HepG2 (cell line): ENCODE measurements around the gene MBD3. TPM values are rescaled to one million over a fixed set of nuclear protein-coding genes. Genes with fewer than 3 reads are reported as not detected.
A peak's percentile ranks its signal among the peaks of the same experiment; 100 is the strongest.

ENCODE experiments used
- ARNT ChIP-seq: fragments of 450-650 bp; IDR thresholded peaks from 2 replicates; pipeline ENCODE4 v1.6.1; 2017
- CTCF ChIP-seq: sonication (generic); formaldehyde crosslinking; IDR thresholded peaks from 2 replicates; pipeline ENCODE4 v1.5.0; 2020; ENCODE audit warnings: mild to moderate bottlenecking, missing genetic modification reagents, moderate library complexity
- HOXA9 ChIP-seq: sonication (generic); formaldehyde crosslinking; IDR thresholded peaks from 2 replicates; pipeline ENCODE4 v1.8.1; 2022; ENCODE audit warnings: missing genetic modification reagents, mild to moderate bottlenecking, moderate library complexity, borderline replicate concordance
- JDP2 ChIP-seq: sonication (generic); formaldehyde crosslinking; IDR thresholded peaks from 2 replicates; pipeline ENCODE4 v1.8.1; 2022; ENCODE audit warnings: missing genetic modification reagents, borderline replicate concordance
- MIXL1 ChIP-seq: IDR thresholded peaks from 2 replicates; pipeline ENCODE4 v1.6.1; 2016
- MXD4 ChIP-seq: IDR thresholded peaks from 2 replicates; pipeline ENCODE4 v1.6.1; 2016; ENCODE audit warnings: mild to moderate bottlenecking, missing biosample characterization, missing genetic modification reagents
- SOX5 ChIP-seq: IDR thresholded peaks from 2 replicates; pipeline ENCODE4 v1.6.1; 2016; ENCODE audit warnings: borderline replicate concordance
- SRY ChIP-seq: sonication (generic); formaldehyde crosslinking; IDR thresholded peaks from 2 replicates; pipeline ENCODE4 v1.8.0; 2022; ENCODE audit warnings: mild to moderate bottlenecking, missing genetic modification reagents
- TBL1XR1 ChIP-seq: fragments of 150-350 bp; IDR thresholded peaks from 2 replicates; pipeline ENCODE4 v1.6.1; 2014; ENCODE audit warnings: borderline replicate concordance, low read length; ENCODE audit not compliant: partially characterized antibody
- ZFP90 ChIP-seq: sonication (generic); formaldehyde crosslinking; IDR thresholded peaks from 2 replicates; pipeline ENCODE4 v1.8.0; 2022; ENCODE audit warnings: missing genetic modification reagents, mild to moderate bottlenecking, inconsistent platforms, borderline replicate concordance
- ZNF251 ChIP-seq: sonication (generic); formaldehyde crosslinking; IDR thresholded peaks from 2 replicates; pipeline ENCODE4 v1.9.0; 2021; ENCODE audit warnings: mild to moderate bottlenecking, missing genetic modification reagents
- ZNF546 ChIP-seq: sonication (generic); formaldehyde crosslinking; conservative IDR thresholded peaks from 2 replicates; pipeline ENCODE4 v1.8.1; 2023; ENCODE audit warnings: mild to moderate bottlenecking, missing genetic modification reagents
- ZNF746 ChIP-seq: sonication (generic); formaldehyde crosslinking; IDR thresholded peaks from 2 replicates; pipeline ENCODE4 v1.8.0; 2022; ENCODE audit warnings: mild to moderate bottlenecking, missing genetic modification reagents
- ZNF788 ChIP-seq: sonication (generic); formaldehyde crosslinking; IDR thresholded peaks from 2 replicates; pipeline ENCODE4 v1.5.0; 2020; ENCODE audit warnings: mild to moderate bottlenecking, missing genetic modification reagents, borderline replicate concordance
- ZNF850 ChIP-seq: sonication (generic); formaldehyde crosslinking; conservative IDR thresholded peaks from 2 replicates; pipeline ENCODE4 v1.9.0; 2021; ENCODE audit warnings: mild to moderate bottlenecking, missing genetic modification reagents
- polyA plus RNA-seq, 8 experiments: library from polyadenylated mRNA; depleted of rRNA in 3 of 8; stranded (reverse) in 7 of 8; unstranded in 1 of 8; fragments of >200 nt; fragmentation: Illumina TruSeq in 4 of 8; extraction: Trizol in 4 of 8; gene quantifications; 2 replicates each; pipeline versions ENCODE4 v1.2.1 to v1.2.3, GENCODE V29; 2011 to 2016; ENCODE audit warnings: low read depth in 4 of 8, missing spikeins in 1 of 8, mixed read lengths in 1 of 8; ENCODE audit not compliant: insufficient read depth in 1 of 8
- total RNA-seq, 5 experiments: library from RNA; depleted of rRNA; stranded (reverse); fragments of >200 nt; fragmentation: Illumina TruSeq; extraction: Trizol; gene quantifications; 2 replicates each; pipeline ENCODE4 v1.2.3, GENCODE V29; 2016; ENCODE audit warnings: low read depth in 1 of 5
- TF ChIP-seq, protein P1 (sequence below): sonication (generic); formaldehyde crosslinking; IDR thresholded peaks from 2 replicates; pipeline ENCODE4 v1.5.1; 2020; ENCODE audit warnings: mild to moderate bottlenecking, missing genetic modification reagents
- TF ChIP-seq, protein P2 (sequence below): sonication (generic); formaldehyde crosslinking; IDR thresholded peaks from 2 replicates; pipeline ENCODE4 v1.4.0; 2020; ENCODE audit warnings: missing genetic modification reagents, borderline replicate concordance
- TF ChIP-seq, protein P3 (sequence below): sonication (generic); formaldehyde crosslinking; IDR thresholded peaks from 2 replicates; pipeline ENCODE4 v1.4.0; 2020; ENCODE audit warnings: missing genetic modification reagents
- TF ChIP-seq, protein P4 (sequence below): sonication (generic); formaldehyde crosslinking; IDR thresholded peaks from 2 replicates; pipeline ENCODE4 v1.4.0; 2020; ENCODE audit warnings: missing genetic modification reagents, mild to moderate bottlenecking, borderline replicate concordance

The MBD3 gene
- total and polyA plus RNA-seq, 2 of the 13 experiments (the other 11 are each of a cell fraction or from before 2014, with no cell fraction given): 21.2 to 76.9 TPM

GRCh38 chr19:1606138-1606651, 13.5 kb upstream of the MBD3 start (continued):
- TF ChIP-seq ZNF251 (CRISPR knock-in tag): no peak
- TF ChIP-seq MIXL1 (CRISPR knock-in tag): no peak
- no peak for TF ChIP-seq HOXA9 (CRISPR knock-in tag)
- TF ChIP-seq ZNF788 (CRISPR knock-in tag): 0 out of 2 replicates have a peak, but pooled peaks have one; percentile 1
- TF ChIP-seq JDP2: no peak
- 0 out of 2 replicates have a peak, but pooled peaks have one; percentile 1 for TF ChIP-seq ZFP90 (CRISPR knock-in tag)
- TF ChIP-seq, protein P1, sequence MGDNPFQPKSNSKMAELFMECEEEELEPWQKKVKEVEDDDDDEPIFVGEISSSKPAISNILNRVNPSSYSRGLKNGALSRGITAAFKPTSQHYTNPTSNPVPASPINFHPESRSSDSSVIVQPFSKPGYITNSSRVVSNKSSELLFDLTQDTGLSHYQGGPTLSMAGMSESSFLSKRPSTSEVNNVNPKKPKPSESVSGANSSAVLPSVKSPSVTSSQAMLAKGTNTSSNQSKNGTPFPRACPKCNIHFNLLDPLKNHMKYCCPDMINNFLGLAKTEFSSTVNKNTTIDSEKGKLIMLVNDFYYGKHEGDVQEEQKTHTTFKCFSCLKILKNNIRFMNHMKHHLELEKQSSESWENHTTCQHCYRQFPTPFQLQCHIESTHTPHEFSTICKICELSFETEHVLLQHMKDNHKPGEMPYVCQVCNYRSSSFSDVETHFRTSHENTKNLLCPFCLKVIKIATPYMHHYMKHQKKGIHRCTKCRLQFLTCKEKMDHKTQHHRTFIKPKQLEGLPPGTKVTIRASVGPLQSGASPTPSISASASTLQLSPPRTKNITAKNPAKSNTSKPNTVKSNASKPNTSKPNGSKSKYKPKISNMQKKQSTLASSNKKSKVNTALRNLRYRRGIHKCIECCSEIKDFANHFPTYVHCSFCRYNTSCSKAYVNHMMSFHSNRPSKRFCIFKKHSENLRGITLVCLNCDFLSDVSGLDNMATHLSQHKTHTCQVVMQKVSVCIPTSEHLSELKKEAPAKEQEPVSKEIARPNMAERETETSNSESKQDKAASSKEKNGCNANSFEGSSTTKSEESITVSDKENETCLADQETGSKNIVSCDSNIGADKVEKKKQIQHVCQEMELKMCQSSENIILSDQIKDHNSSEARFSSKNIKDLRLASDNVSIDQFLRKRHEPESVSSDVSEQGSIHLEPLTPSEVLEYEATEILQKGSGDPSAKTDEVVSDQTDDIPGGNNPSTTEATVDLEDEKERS (CRISPR knock-in tag): no peak
- no peak for TF ChIP-seq ARNT
- no peak for TF ChIP-seq SOX5 (CRISPR knock-in tag)
- no peak for TF ChIP-seq CTCF
- no peak for TF ChIP-seq SRY (CRISPR knock-in tag)
- no peak for TF ChIP-seq MXD4
- TF ChIP-seq, protein P2, sequence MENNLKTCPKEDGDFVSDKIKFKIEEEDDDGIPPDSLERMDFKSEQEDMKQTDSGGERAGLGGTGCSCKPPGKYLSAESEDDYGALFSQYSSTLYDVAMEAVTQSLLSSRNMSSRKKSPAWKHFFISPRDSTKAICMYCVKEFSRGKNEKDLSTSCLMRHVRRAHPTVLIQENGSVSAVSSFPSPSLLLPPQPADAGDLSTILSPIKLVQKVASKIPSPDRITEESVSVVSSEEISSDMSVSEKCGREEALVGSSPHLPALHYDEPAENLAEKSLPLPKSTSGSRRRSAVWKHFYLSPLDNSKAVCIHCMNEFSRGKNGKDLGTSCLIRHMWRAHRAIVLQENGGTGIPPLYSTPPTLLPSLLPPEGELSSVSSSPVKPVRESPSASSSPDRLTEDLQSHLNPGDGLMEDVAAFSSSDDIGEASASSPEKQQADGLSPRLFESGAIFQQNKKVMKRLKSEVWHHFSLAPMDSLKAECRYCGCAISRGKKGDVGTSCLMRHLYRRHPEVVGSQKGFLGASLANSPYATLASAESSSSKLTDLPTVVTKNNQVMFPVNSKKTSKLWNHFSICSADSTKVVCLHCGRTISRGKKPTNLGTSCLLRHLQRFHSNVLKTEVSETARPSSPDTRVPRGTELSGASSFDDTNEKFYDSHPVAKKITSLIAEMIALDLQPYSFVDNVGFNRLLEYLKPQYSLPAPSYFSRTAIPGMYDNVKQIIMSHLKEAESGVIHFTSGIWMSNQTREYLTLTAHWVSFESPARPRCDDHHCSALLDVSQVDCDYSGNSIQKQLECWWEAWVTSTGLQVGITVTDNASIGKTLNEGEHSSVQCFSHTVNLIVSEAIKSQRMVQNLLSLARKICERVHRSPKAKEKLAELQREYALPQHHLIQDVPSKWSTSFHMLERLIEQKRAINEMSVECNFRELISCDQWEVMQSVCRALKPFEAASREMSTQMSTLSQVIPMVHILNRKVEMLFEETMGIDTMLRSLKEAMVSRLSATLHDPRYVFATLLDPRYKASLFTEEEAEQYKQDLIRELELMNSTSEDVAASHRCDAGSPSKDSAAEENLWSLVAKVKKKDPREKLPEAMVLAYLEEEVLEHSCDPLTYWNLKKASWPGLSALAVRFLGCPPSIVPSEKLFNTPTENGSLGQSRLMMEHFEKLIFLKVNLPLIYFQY (CRISPR knock-in tag): no peak
- no peak for TF ChIP-seq ZNF850 (CRISPR knock-in tag)
- TF ChIP-seq, protein P3, sequence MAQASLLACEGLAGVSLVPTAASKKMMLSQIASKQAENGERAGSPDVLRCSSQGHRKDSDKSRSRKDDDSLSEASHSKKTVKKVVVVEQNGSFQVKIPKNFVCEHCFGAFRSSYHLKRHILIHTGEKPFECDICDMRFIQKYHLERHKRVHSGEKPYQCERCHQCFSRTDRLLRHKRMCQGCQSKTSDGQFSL (CRISPR knock-in tag): no peak
- TF ChIP-seq ZNF746 (CRISPR knock-in tag): no peak
- TF ChIP-seq, protein P4, sequence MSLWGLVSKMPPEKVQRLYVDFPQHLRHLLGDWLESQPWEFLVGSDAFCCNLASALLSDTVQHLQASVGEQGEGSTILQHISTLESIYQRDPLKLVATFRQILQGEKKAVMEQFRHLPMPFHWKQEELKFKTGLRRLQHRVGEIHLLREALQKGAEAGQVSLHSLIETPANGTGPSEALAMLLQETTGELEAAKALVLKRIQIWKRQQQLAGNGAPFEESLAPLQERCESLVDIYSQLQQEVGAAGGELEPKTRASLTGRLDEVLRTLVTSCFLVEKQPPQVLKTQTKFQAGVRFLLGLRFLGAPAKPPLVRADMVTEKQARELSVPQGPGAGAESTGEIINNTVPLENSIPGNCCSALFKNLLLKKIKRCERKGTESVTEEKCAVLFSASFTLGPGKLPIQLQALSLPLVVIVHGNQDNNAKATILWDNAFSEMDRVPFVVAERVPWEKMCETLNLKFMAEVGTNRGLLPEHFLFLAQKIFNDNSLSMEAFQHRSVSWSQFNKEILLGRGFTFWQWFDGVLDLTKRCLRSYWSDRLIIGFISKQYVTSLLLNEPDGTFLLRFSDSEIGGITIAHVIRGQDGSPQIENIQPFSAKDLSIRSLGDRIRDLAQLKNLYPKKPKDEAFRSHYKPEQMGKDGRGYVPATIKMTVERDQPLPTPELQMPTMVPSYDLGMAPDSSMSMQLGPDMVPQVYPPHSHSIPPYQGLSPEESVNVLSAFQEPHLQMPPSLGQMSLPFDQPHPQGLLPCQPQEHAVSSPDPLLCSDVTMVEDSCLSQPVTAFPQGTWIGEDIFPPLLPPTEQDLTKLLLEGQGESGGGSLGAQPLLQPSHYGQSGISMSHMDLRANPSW (CRISPR knock-in tag): no peak
- TF ChIP-seq TBL1XR1: no peak
- 0 out of 2 replicates have a peak, but pooled peaks have one; percentile 57 for TF ChIP-seq ZNF546 (CRISPR knock-in tag)
